H1 (cell line): ENCODE results near the gene RRP12. TPM values are rescaled to one million over a fixed set of nuclear protein-coding genes. Genes with fewer than 3 reads are reported as not detected.
A peak's percentile ranks its signal among the peaks of the same experiment; 100 is the strongest.

Source experiments
- CTCF ChIA-PET: fragments of 300-600 bp; sonication (Branson Sonifier 250); formaldehyde crosslinking; loops from one replicate; lab custom pipeline; 2021; ENCODE audit not compliant: partially characterized antibody; lab: Charles Lee
- POLR2A ChIA-PET: fragments of 300-600 bp; sonication (Branson Sonifier 250); formaldehyde crosslinking; loops from one replicate; lab custom pipeline; 2021; ENCODE audit warnings: inconsistent platforms; ENCODE audit not compliant: partially characterized antibody; lab: Charles Lee
- DNase-seq, 2 experiments: peaks; one replicate each; pipeline versions ENCODE4 v3.0.0 to v3.0.0-alpha.2; 2010 to 2022; ENCODE audit warnings: low spot score in 2 of 2, low read depth in 1 of 2, mixed read lengths in 1 of 2
- FAIRE-seq: peaks from 2 replicates; lab custom pipeline; 2011; peaks lifted over from hg19 to GRCh38; lab: Jason Lieb, UNC
- H2AFZ ChIP-seq: 2 replicates; pipeline ENCODE4 v1.8.1; 2012; ENCODE audit warnings: low read length, inconsistent platforms
- H2AK5ac ChIP-seq: 2 replicates; pipeline ENCODE4 v1.6.1; 2013; ENCODE audit warnings: low read depth, low read length
- H2BK120ac ChIP-seq: replicated peaks from 2 replicates; pipeline ENCODE3; 2013; ENCODE audit warnings: low read depth, low read length, inconsistent platforms
- H2BK12ac ChIP-seq: 2 replicates; pipeline ENCODE4 v1.6.1; 2013; ENCODE audit warnings: low read depth, low read length
- H2BK15ac ChIP-seq: 2 replicates; pipeline ENCODE4 v1.6.1; 2013; ENCODE audit warnings: low read length
- H2BK20ac ChIP-seq: 2 replicates; pipeline ENCODE4 v1.6.1; 2013; ENCODE audit warnings: low read length
- H2BK5ac ChIP-seq: 2 replicates; pipeline ENCODE4 v1.6.1; 2013; ENCODE audit warnings: low read depth, low read length
- H3K14ac ChIP-seq: 2 replicates; pipeline ENCODE4 v1.6.1; 2013; ENCODE audit warnings: inconsistent platforms; ENCODE audit not compliant: insufficient read length
- H3K18ac ChIP-seq: 2 replicates; pipeline ENCODE4 v1.6.1; 2013; ENCODE audit warnings: low read length; ENCODE audit errors: extremely low read depth
- H3K23ac ChIP-seq: 2 replicates; pipeline ENCODE4 v1.6.1; 2013; ENCODE audit warnings: inconsistent platforms; ENCODE audit not compliant: insufficient read length
- H3K23me2 ChIP-seq: 2 replicates; pipeline ENCODE4 v1.6.1; 2013; ENCODE audit warnings: low read depth, low read length
- H3K27ac ChIP-seq: 2 replicates; pipeline ENCODE4 v1.6.1; 2011; ENCODE audit warnings: low read depth, low read length, inconsistent platforms
- H3K27me3 ChIP-seq, 4 experiments: replicated peaks in 1 of 4; 1 replicate in 1 of 4; 2 replicates in 3 of 4; pipeline versions ENCODE4 v1.6.1 to v1.8.1; 2011 to 2013; ENCODE audit warnings: low read length in 3 of 4, mild to moderate bottlenecking in 3 of 4, inconsistent platforms in 2 of 4, mixed read lengths in 2 of 4, moderate library complexity in 1 of 4; ENCODE audit not compliant: control insufficient read depth in 3 of 4, insufficient read depth in 3 of 4; ENCODE audit errors: extremely low read depth in 1 of 4
- H3K36me3 ChIP-seq, 4 experiments: 2 replicates each; pipeline versions ENCODE4 v1.6.1 to v1.8.1; 2011 to 2013; ENCODE audit warnings: mild to moderate bottlenecking in 4 of 4, low read length in 3 of 4, moderate library complexity in 2 of 4, control low read depth in 1 of 4, inconsistent platforms in 1 of 4; ENCODE audit not compliant: insufficient read depth in 4 of 4, control insufficient read depth in 2 of 4
- H3K4ac ChIP-seq: replicated peaks from 2 replicates; pipeline ENCODE3; 2013; ENCODE audit warnings: low read length, low read depth, mixed read lengths, inconsistent platforms; ENCODE audit not compliant: insufficient read length
- H3K4me1 ChIP-seq, 4 experiments: replicated peaks in 1 of 4; 1 replicate in 1 of 4; 2 replicates in 3 of 4; pipeline versions ENCODE4 v1.6.1 to v1.8.1; 2011 to 2013; ENCODE audit warnings: low read length in 3 of 4, inconsistent platforms in 2 of 4, mixed read lengths in 1 of 4; ENCODE audit not compliant: insufficient read depth in 4 of 4, control insufficient read depth in 3 of 4
- H3K4me2 ChIP-seq, 2 experiments: 2 replicates each; pipeline versions ENCODE4 v1.6.1 to v1.8.1; 2011 to 2013; ENCODE audit warnings: low read depth in 2 of 2, low read length in 2 of 2, control low read depth in 1 of 2, inconsistent platforms in 1 of 2, mild to moderate bottlenecking in 1 of 2; ENCODE audit not compliant: insufficient read depth in 1 of 2
- H3K4me3 ChIP-seq, 4 experiments: fragments of 200-600, 300-600 bp in 1 of 4; sonication (generic), shearing (Covaris generic), sonication (Bioruptor Twin) in 1 of 4; 2 replicates each; pipeline versions ENCODE4 v1.5.1 to v1.8.1; 2011 to 2016; ENCODE audit warnings: low read length in 4 of 4, low read depth in 3 of 4, control low read depth in 2 of 4, inconsistent platforms in 2 of 4, mild to moderate bottlenecking in 2 of 4, mixed read lengths in 1 of 4, moderate library complexity in 1 of 4; ENCODE audit not compliant: insufficient read depth in 2 of 4; ENCODE audit errors: extremely low read depth in 1 of 4
- H3K56ac ChIP-seq: replicated peaks from 2 replicates; pipeline ENCODE3; 2013; ENCODE audit warnings: low read depth, mild to moderate bottlenecking, mixed read lengths, low read length, inconsistent platforms; ENCODE audit not compliant: insufficient read length
- H3K79me1 ChIP-seq: 2 replicates; pipeline ENCODE4 v1.6.1; 2013; ENCODE audit warnings: low read depth, low read length, control low read depth
- H3K79me2 ChIP-seq, 2 experiments: 2 replicates each; pipeline versions ENCODE4 v1.6.1 to v1.8.1; 2012 to 2013; ENCODE audit warnings: low read length in 2 of 2, mild to moderate bottlenecking in 2 of 2, inconsistent platforms in 1 of 2; ENCODE audit not compliant: insufficient read depth in 2 of 2, control insufficient read depth in 1 of 2
- H3K9ac ChIP-seq, 4 experiments: replicated peaks in 1 of 4; 1 replicate in 1 of 4; 2 replicates in 3 of 4; pipeline versions ENCODE4 v1.6.1 to v1.8.1; 2011 to 2013; ENCODE audit warnings: low read depth in 3 of 4, low read length in 3 of 4, control low read depth in 2 of 4, mild to moderate bottlenecking in 2 of 4, moderate library complexity in 2 of 4, inconsistent platforms in 1 of 4; ENCODE audit errors: extremely low read depth in 1 of 4
- H3K9me3 ChIP-seq, 2 experiments: 2 replicates each; pipeline versions ENCODE4 v1.6.1 to v1.8.1; 2012 to 2013; ENCODE audit warnings: mild to moderate bottlenecking in 2 of 2, moderate library complexity in 2 of 2, control low read depth in 1 of 2, inconsistent platforms in 1 of 2, low read depth in 1 of 2, low read length in 1 of 2, mixed read lengths in 1 of 2; ENCODE audit not compliant: insufficient read depth in 2 of 2
- H4K20me1 ChIP-seq, 2 experiments: replicated peaks in 1 of 2; 2 replicates each; pipeline versions ENCODE3 to v1.8.1; 2011 to 2013; ENCODE audit warnings: inconsistent platforms in 2 of 2, low read length in 2 of 2, mild to moderate bottlenecking in 1 of 2; ENCODE audit not compliant: insufficient read depth in 2 of 2, control insufficient read depth in 1 of 2
- H4K5ac ChIP-seq: 2 replicates; pipeline ENCODE4 v1.6.1; 2013; ENCODE audit warnings: low read length, low read depth, mixed read lengths, inconsistent platforms; ENCODE audit not compliant: insufficient read length
- H4K8ac ChIP-seq: 2 replicates; pipeline ENCODE4 v1.8.0; 2013; ENCODE audit warnings: mild to moderate bottlenecking, moderate library complexity, low read length, inconsistent platforms; ENCODE audit not compliant: insufficient read depth; ENCODE audit errors: extremely low read depth
- H4K91ac ChIP-seq: replicated peaks from 2 replicates; pipeline ENCODE3; 2013; ENCODE audit warnings: low read length, mixed read lengths, inconsistent platforms; ENCODE audit not compliant: insufficient read length
- ASH2L ChIP-seq: fragments of 200-600, 300-600 bp; sonication (generic); IDR thresholded peaks from one replicate; pipeline ENCODE4 v1.7.1; 2017; ENCODE audit warnings: low read length
- ATF2 ChIP-seq: IDR thresholded peaks from 2 replicates; pipeline ENCODE4 v1.6.1; 2012; ENCODE audit warnings: low read length, inconsistent platforms
- BRCA1 ChIP-seq: IDR thresholded peaks from 2 replicates; pipeline ENCODE4 v1.6.1; 2012; ENCODE audit warnings: low read depth, low read length, improper control_type of control experiment
- CBX5 ChIP-seq: fragments of 300-800, 300-1000 bp; sonication (generic); IDR thresholded peaks from 2 replicates; pipeline ENCODE4 v1.7.1; 2016; ENCODE audit warnings: antibody characterized with exemption, low read length, low read depth
- EZH2 ChIP-seq: fragments of 200-600 bp; sonication (generic); IDR thresholded peaks from 2 replicates; pipeline ENCODE4 v1.7.1; 2012; ENCODE audit warnings: low read depth, mild to moderate bottlenecking, moderate library complexity, low read length, inconsistent platforms; ENCODE audit not compliant: severe bottlenecking
- PHF8 ChIP-seq: fragments of 200-600 bp; sonication (generic); conservative IDR thresholded peaks from 2 replicates; pipeline ENCODE4 v1.7.1; 2012; ENCODE audit warnings: low read depth, mild to moderate bottlenecking, inconsistent platforms, low read length, moderate library complexity
- POU5F1 ChIP-seq: IDR thresholded peaks from 2 replicates; pipeline ENCODE4 v1.6.1; 2011; ENCODE audit warnings: low read depth, mild to moderate bottlenecking, low read length, moderate library complexity
- SIN3A ChIP-seq, 2 experiments: IDR thresholded peaks in 1 of 2; conservative IDR thresholded peaks in 1 of 2; 2 replicates each; pipeline ENCODE4 v1.6.1; 2011 to 2012; ENCODE audit warnings: low read length in 2 of 2, improper control_type of control experiment in 1 of 2, low read depth in 1 of 2, mild to moderate bottlenecking in 1 of 2
- WGBS, 2 experiments: shearing (Covaris generic) in 1 of 2; methylation state at CpG; one replicate each; pipeline versions ENCODE4 v1.1.6 to v1.1.7; 2013 to 2015; ENCODE audit warnings: low lambda C conversion rate in 2 of 2, mixed read lengths in 2 of 2, inconsistent platforms in 1 of 2, low coverage in 1 of 2, missing lambda C conversion rate in 1 of 2; ENCODE audit not compliant: insufficient replicate concordance in 2 of 2, insufficient coverage in 1 of 2, insufficient read length in 1 of 2; ENCODE audit errors: extremely low coverage in 1 of 2, missing lambda C conversion rate in 1 of 2; 5-methylcytosine and 5-hydroxymethylcytosine counted together
- polyA plus RNA-seq, 7 experiments: library from polyadenylated mRNA; depleted of rRNA in 3 of 7; stranded (reverse) in 5 of 7; unstranded in 2 of 7; fragments of >200 nt in 5 of 7; fragments of 200-250 nt in 2 of 7; gene quantifications; 1 replicate in 5 of 7; 2 replicates in 1 of 7; 4 replicates in 1 of 7; pipeline versions ENCODE4 v1.2.1 to v1.2.3, GENCODE V29; 2011 to 2013; ENCODE audit warnings: missing spikeins in 2 of 7, mixed read lengths in 2 of 7
- total RNA-seq: library from RNA; stranded (reverse); fragmentation: NEBNext Ultra II Directional; extraction: Animal tissue kit (Norgen Biotek cat#: 25700); gene quantifications from 2 replicates; pipeline ENCODE4 v1.2.1, GENCODE V29; 2021
- TF ChIP-seq, protein P1 (sequence below): IDR thresholded peaks from 2 replicates; pipeline ENCODE4 v1.6.1; 2012; ENCODE audit warnings: inconsistent platforms

The RRP12 gene
- total and polyA plus RNA-seq, 2 of the 8 experiments (the other 6 are each of a cell fraction or from before 2014, with no cell fraction given), result 21.0 to 65.8 TPM

- peak overlapping the region; percentile 72; the same call in 1 of the 2 replicates for H3K18ac ChIP-seq
- peak overlapping the region; percentile 84 to 96 for H3K4me2 ChIP-seq
- H4K8ac ChIP-seq, result peak overlapping the region; percentile 91
- H4K5ac ChIP-seq, result peak overlapping the region; percentile 48
- ChIA-PET CTCF (interaction anchor here (0.8 to 3.7 kb wide), 22 partner anchors 10 to 261 kb away, joined by 3 to 28 read pairs (median 4); partner anchors contain the start of gene FRAT1), POLR2A (interaction anchor here (0.8 to 5.9 kb wide), 25 partner anchors 10 to 98 kb away, joined by 3 to 75 read pairs (median 4); partner anchors contain the start of genes ARHGAP19, FRAT1 and RRP12)
- H3K14ac ChIP-seq, result no peak overlapping the region
- peak overlapping the region; percentile 22 for H4K91ac ChIP-seq
- FAIRE-seq (no peak), DNase-seq (no peak)
- WGBS, 2 experiments, result 3% methylated on average over 68 of the region's 89 CpGs; no CpG with 5 or more reads in 1 of the 2 experiments
- H3K27ac ChIP-seq, result peak overlapping the region; percentile 99; the same call in 1 of the 2 replicates
- H3K23me2 ChIP-seq, result peaks cover 21% of the 10 kb centered on the region
- H3K9me3 ChIP-seq, result no peaks in the 10 kb centered on the region
- H2BK15ac ChIP-seq, result no peak overlapping the region
- peak overlapping the region; percentile 55 for H3K56ac ChIP-seq
- H2BK120ac ChIP-seq, result no peak overlapping the region
- H3K79me2 ChIP-seq, result peaks cover 29 to 53% of the 10 kb centered on the region in 2 experiments
- peak overlapping the region; percentile 20; the same call in 1 of the 2 replicates for H2BK5ac ChIP-seq
- peaks cover under 1 to 29% (median 6%) of the 10 kb centered on the region in 4 experiments; a peak in 5 of 8 replicates for H3K36me3 ChIP-seq
- no peak overlapping the region for H2BK20ac ChIP-seq
- peaks cover 4% of the 10 kb centered on the region; the same call in 1 of the 2 replicates for H3K79me1 ChIP-seq
- peaks cover 14 to 20% of the 10 kb centered on the region in 2 experiments for H4K20me1 ChIP-seq
- H3K9ac ChIP-seq, result peak overlapping the region; percentile 86 to 97 (median 92)
- no peak overlapping the region for H2AK5ac ChIP-seq
- peaks cover 8 to 22% (median 12%) of the 10 kb centered on the region in 4 experiments for H3K4me1 ChIP-seq
- no peak overlapping the region for H3K23ac ChIP-seq
- H3K4ac ChIP-seq, result no peak overlapping the region
- H3K27me3 ChIP-seq, result no peaks in the 10 kb centered on the region
- H2AFZ ChIP-seq, result no peak overlapping the region
- H2BK12ac ChIP-seq, result no peak overlapping the region
- peak overlapping the region; percentile 84 to 92 (median 91) for H3K4me3 ChIP-seq
- no peak for TF ChIP-seq ASH2L
- no peak for TF ChIP-seq EZH2
- TF ChIP-seq ATF2, result no peak
- no peak for TF ChIP-seq POU5F1
- TF ChIP-seq PHF8, result no peak
- TF ChIP-seq SIN3A (conservative IDR thresholded peaks at IDR 0.05 in 1 of 2, IDR thresholded peaks at IDR 0.05 in 1 of 2; ENCODE audit: low read depth in 1 of 2, low read length in 2 of 2), result no peak; a peak in 1 of 4 replicates
- TF ChIP-seq CBX5, result no peak
- TF ChIP-seq, protein P1, sequence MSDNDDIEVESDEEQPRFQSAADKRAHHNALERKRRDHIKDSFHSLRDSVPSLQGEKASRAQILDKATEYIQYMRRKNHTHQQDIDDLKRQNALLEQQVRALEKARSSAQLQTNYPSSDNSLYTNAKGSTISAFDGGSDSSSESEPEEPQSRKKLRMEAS, result peak; percentile 63
- no peak for TF ChIP-seq BRCA1
Observed at GRCh38 chr10:97333601-97334369, 67.4 kb downstream of the RRP12 start.
